Peyer's patch (tissue), 4 donors: ENCODE results near the gene GKN1.

ENCODE experiments used
- CTCF ChIP-seq, 6 experiments: fragments of 450-650 bp in 4 of 6; fragments of 200-600 bp in 2 of 6; sonication (generic) in 1 of 6; IDR thresholded peaks; one replicate each; pipeline ENCODE4 v1.5.1; 2017 to 2019; ENCODE audit warnings: antibody characterized with exemption in 6 of 6, mild to moderate bottlenecking in 3 of 6, moderate library complexity in 1 of 6
- POLR2A ChIP-seq, 2 donors: fragments of 450-650 bp; IDR thresholded peaks; one replicate each; pipeline ENCODE4 v1.5.1; 2017; ENCODE audit warnings: antibody characterized with exemption in 2 of 2, mild to moderate bottlenecking in 2 of 2, moderate library complexity in 2 of 2

GRCh38 chr2:69017080-69017479, 42.6 kb downstream of the GKN1 start:
- TF ChIP-seq CTCF (IDR thresholded peaks at IDR 0.05), result no peak
- no peak for TF ChIP-seq POLR2A (IDR thresholded peaks at IDR 0.05)
